H1 (cell line): ENCODE measurements around the gene RAB40C. TPM values are rescaled to one million over a fixed set of nuclear protein-coding genes. Genes with fewer than 3 reads are reported as not detected.

Experiments used
- CTCF ChIA-PET: fragments of 300-600 bp; sonication (Branson Sonifier 250); formaldehyde crosslinking; loops from one replicate; lab custom pipeline; 2021; ENCODE audit not compliant: partially characterized antibody; lab: Charles Lee
- POLR2A ChIA-PET: fragments of 300-600 bp; sonication (Branson Sonifier 250); formaldehyde crosslinking; loops from one replicate; lab custom pipeline; 2021; ENCODE audit warnings: inconsistent platforms; ENCODE audit not compliant: partially characterized antibody; lab: Charles Lee
- DNase-seq, 2 experiments: peaks; one replicate each; pipeline versions ENCODE4 v3.0.0 to v3.0.0-alpha.2; 2010 to 2022; ENCODE audit warnings: low spot score in 2 of 2, low read depth in 1 of 2, mixed read lengths in 1 of 2
- FAIRE-seq: peaks from 2 replicates; lab custom pipeline; 2011; peaks lifted over from hg19 to GRCh38; lab: Jason Lieb, UNC
- H2AFZ ChIP-seq: 2 replicates; pipeline ENCODE4 v1.8.1; 2012; ENCODE audit warnings: low read length, inconsistent platforms
- H2AK5ac ChIP-seq: 2 replicates; pipeline ENCODE4 v1.6.1; 2013; ENCODE audit warnings: low read depth, low read length
- H2BK120ac ChIP-seq: replicated peaks from 2 replicates; pipeline ENCODE3; 2013; ENCODE audit warnings: low read depth, low read length, inconsistent platforms
- H2BK12ac ChIP-seq: 2 replicates; pipeline ENCODE4 v1.6.1; 2013; ENCODE audit warnings: low read depth, low read length
- H2BK15ac ChIP-seq: 2 replicates; pipeline ENCODE4 v1.6.1; 2013; ENCODE audit warnings: low read length
- H2BK20ac ChIP-seq: 2 replicates; pipeline ENCODE4 v1.6.1; 2013; ENCODE audit warnings: low read length
- H2BK5ac ChIP-seq: 2 replicates; pipeline ENCODE4 v1.6.1; 2013; ENCODE audit warnings: low read depth, low read length
- H3K14ac ChIP-seq: 2 replicates; pipeline ENCODE4 v1.6.1; 2013; ENCODE audit warnings: inconsistent platforms; ENCODE audit not compliant: insufficient read length
- H3K18ac ChIP-seq: 2 replicates; pipeline ENCODE4 v1.6.1; 2013; ENCODE audit warnings: low read length; ENCODE audit errors: extremely low read depth
- H3K23ac ChIP-seq: 2 replicates; pipeline ENCODE4 v1.6.1; 2013; ENCODE audit warnings: inconsistent platforms; ENCODE audit not compliant: insufficient read length
- H3K23me2 ChIP-seq: 2 replicates; pipeline ENCODE4 v1.6.1; 2013; ENCODE audit warnings: low read depth, low read length
- H3K27ac ChIP-seq: 2 replicates; pipeline ENCODE4 v1.6.1; 2011; ENCODE audit warnings: low read depth, low read length, inconsistent platforms
- H3K27me3 ChIP-seq, 4 experiments: replicated peaks in 1 of 4; 1 replicate in 1 of 4; 2 replicates in 3 of 4; pipeline versions ENCODE4 v1.6.1 to v1.8.1; 2011 to 2013; ENCODE audit warnings: low read length in 3 of 4, mild to moderate bottlenecking in 3 of 4, inconsistent platforms in 2 of 4, mixed read lengths in 2 of 4, moderate library complexity in 1 of 4; ENCODE audit not compliant: control insufficient read depth in 3 of 4, insufficient read depth in 3 of 4; ENCODE audit errors: extremely low read depth in 1 of 4
- H3K36me3 ChIP-seq, 4 experiments: 2 replicates each; pipeline versions ENCODE4 v1.6.1 to v1.8.1; 2011 to 2013; ENCODE audit warnings: mild to moderate bottlenecking in 4 of 4, low read length in 3 of 4, moderate library complexity in 2 of 4, control low read depth in 1 of 4, inconsistent platforms in 1 of 4; ENCODE audit not compliant: insufficient read depth in 4 of 4, control insufficient read depth in 2 of 4
- H3K4ac ChIP-seq: replicated peaks from 2 replicates; pipeline ENCODE3; 2013; ENCODE audit warnings: low read length, low read depth, mixed read lengths, inconsistent platforms; ENCODE audit not compliant: insufficient read length
- H3K4me1 ChIP-seq, 4 experiments: replicated peaks in 1 of 4; 1 replicate in 1 of 4; 2 replicates in 3 of 4; pipeline versions ENCODE4 v1.6.1 to v1.8.1; 2011 to 2013; ENCODE audit warnings: low read length in 3 of 4, inconsistent platforms in 2 of 4, mixed read lengths in 1 of 4; ENCODE audit not compliant: insufficient read depth in 4 of 4, control insufficient read depth in 3 of 4
- H3K4me2 ChIP-seq, 2 experiments: 2 replicates each; pipeline versions ENCODE4 v1.6.1 to v1.8.1; 2011 to 2013; ENCODE audit warnings: low read depth in 2 of 2, low read length in 2 of 2, control low read depth in 1 of 2, inconsistent platforms in 1 of 2, mild to moderate bottlenecking in 1 of 2; ENCODE audit not compliant: insufficient read depth in 1 of 2
- H3K4me3 ChIP-seq, 4 experiments: fragments of 200-600, 300-600 bp in 1 of 4; sonication (generic), shearing (Covaris generic), sonication (Bioruptor Twin) in 1 of 4; 2 replicates each; pipeline versions ENCODE4 v1.5.1 to v1.8.1; 2011 to 2016; ENCODE audit warnings: low read length in 4 of 4, low read depth in 3 of 4, control low read depth in 2 of 4, inconsistent platforms in 2 of 4, mild to moderate bottlenecking in 2 of 4, mixed read lengths in 1 of 4, moderate library complexity in 1 of 4; ENCODE audit not compliant: insufficient read depth in 2 of 4; ENCODE audit errors: extremely low read depth in 1 of 4
- H3K56ac ChIP-seq: replicated peaks from 2 replicates; pipeline ENCODE3; 2013; ENCODE audit warnings: low read depth, mild to moderate bottlenecking, mixed read lengths, low read length, inconsistent platforms; ENCODE audit not compliant: insufficient read length
- H3K79me1 ChIP-seq: 2 replicates; pipeline ENCODE4 v1.6.1; 2013; ENCODE audit warnings: low read depth, low read length, control low read depth
- H3K79me2 ChIP-seq, 2 experiments: 2 replicates each; pipeline versions ENCODE4 v1.6.1 to v1.8.1; 2012 to 2013; ENCODE audit warnings: low read length in 2 of 2, mild to moderate bottlenecking in 2 of 2, inconsistent platforms in 1 of 2; ENCODE audit not compliant: insufficient read depth in 2 of 2, control insufficient read depth in 1 of 2
- H3K9ac ChIP-seq, 4 experiments: replicated peaks in 1 of 4; 1 replicate in 1 of 4; 2 replicates in 3 of 4; pipeline versions ENCODE4 v1.6.1 to v1.8.1; 2011 to 2013; ENCODE audit warnings: low read depth in 3 of 4, low read length in 3 of 4, control low read depth in 2 of 4, mild to moderate bottlenecking in 2 of 4, moderate library complexity in 2 of 4, inconsistent platforms in 1 of 4; ENCODE audit errors: extremely low read depth in 1 of 4
- H3K9me3 ChIP-seq, 2 experiments: 2 replicates each; pipeline versions ENCODE4 v1.6.1 to v1.8.1; 2012 to 2013; ENCODE audit warnings: mild to moderate bottlenecking in 2 of 2, moderate library complexity in 2 of 2, control low read depth in 1 of 2, inconsistent platforms in 1 of 2, low read depth in 1 of 2, low read length in 1 of 2, mixed read lengths in 1 of 2; ENCODE audit not compliant: insufficient read depth in 2 of 2
- H4K20me1 ChIP-seq, 2 experiments: replicated peaks in 1 of 2; 2 replicates each; pipeline versions ENCODE3 to v1.8.1; 2011 to 2013; ENCODE audit warnings: inconsistent platforms in 2 of 2, low read length in 2 of 2, mild to moderate bottlenecking in 1 of 2; ENCODE audit not compliant: insufficient read depth in 2 of 2, control insufficient read depth in 1 of 2
- H4K5ac ChIP-seq: 2 replicates; pipeline ENCODE4 v1.6.1; 2013; ENCODE audit warnings: low read length, low read depth, mixed read lengths, inconsistent platforms; ENCODE audit not compliant: insufficient read length
- H4K8ac ChIP-seq: 2 replicates; pipeline ENCODE4 v1.8.0; 2013; ENCODE audit warnings: mild to moderate bottlenecking, moderate library complexity, low read length, inconsistent platforms; ENCODE audit not compliant: insufficient read depth; ENCODE audit errors: extremely low read depth
- H4K91ac ChIP-seq: replicated peaks from 2 replicates; pipeline ENCODE3; 2013; ENCODE audit warnings: low read length, mixed read lengths, inconsistent platforms; ENCODE audit not compliant: insufficient read length
- CREB1 ChIP-seq: IDR thresholded peaks from 2 replicates; pipeline ENCODE4 v1.6.1; 2012; ENCODE audit warnings: inconsistent platforms
- EZH2 ChIP-seq: fragments of 200-600 bp; sonication (generic); IDR thresholded peaks from 2 replicates; pipeline ENCODE4 v1.7.1; 2012; ENCODE audit warnings: low read depth, mild to moderate bottlenecking, moderate library complexity, low read length, inconsistent platforms; ENCODE audit not compliant: severe bottlenecking
- GABPA ChIP-seq: IDR thresholded peaks from 2 replicates; pipeline ENCODE4 v1.6.1; 2011; ENCODE audit warnings: mild to moderate bottlenecking, low read length, moderate library complexity, borderline replicate concordance; ENCODE audit not compliant: insufficient read depth
- KDM5A ChIP-seq: fragments of 200-600 bp; IDR thresholded peaks from 2 replicates; pipeline ENCODE4 v1.7.1; 2012; ENCODE audit warnings: mild to moderate bottlenecking, low read length, inconsistent platforms, mixed read lengths
- NANOG ChIP-seq: IDR thresholded peaks from 2 replicates; pipeline ENCODE4 v1.6.1; 2011; ENCODE audit warnings: low read length, low read depth, mild to moderate bottlenecking, inconsistent platforms; ENCODE audit not compliant: insufficient read depth, poor library complexity, severe bottlenecking
- RAD21 ChIP-seq, 2 experiments: IDR thresholded peaks in 1 of 2; conservative IDR thresholded peaks in 1 of 2; 2 replicates each; pipeline ENCODE4 v1.6.1; 2011; ENCODE audit warnings: low read depth in 2 of 2, low read length in 2 of 2, improper control_type of control experiment in 1 of 2, inconsistent platforms in 1 of 2, mild to moderate bottlenecking in 1 of 2, moderate library complexity in 1 of 2
- RNF2 ChIP-seq: fragments of 200-900, 300-1000 bp; sonication (generic); IDR thresholded peaks from 2 replicates; pipeline ENCODE4 v1.7.1; 2016; ENCODE audit warnings: borderline replicate concordance, low read depth, mild to moderate bottlenecking, antibody characterized with exemption, low read length; ENCODE audit not compliant: poor library complexity, severe bottlenecking; ENCODE audit errors: missing control alignments
- SAP30 ChIP-seq: fragments of 300-600 bp; sonication (generic); IDR thresholded peaks from 2 replicates; pipeline ENCODE4 v1.7.1; 2012; ENCODE audit warnings: low read length, moderate library complexity, mild to moderate bottlenecking, inconsistent platforms; ENCODE audit not compliant: insufficient read depth, insufficient replicate concordance
- WGBS, 2 experiments: shearing (Covaris generic) in 1 of 2; methylation state at CpG; one replicate each; pipeline versions ENCODE4 v1.1.6 to v1.1.7; 2013 to 2015; ENCODE audit warnings: low lambda C conversion rate in 2 of 2, mixed read lengths in 2 of 2, inconsistent platforms in 1 of 2, low coverage in 1 of 2, missing lambda C conversion rate in 1 of 2; ENCODE audit not compliant: insufficient replicate concordance in 2 of 2, insufficient coverage in 1 of 2, insufficient read length in 1 of 2; ENCODE audit errors: extremely low coverage in 1 of 2, missing lambda C conversion rate in 1 of 2; 5-methylcytosine and 5-hydroxymethylcytosine counted together
- polyA plus RNA-seq, 7 experiments: library from polyadenylated mRNA; depleted of rRNA in 3 of 7; stranded (reverse) in 5 of 7; unstranded in 2 of 7; fragments of >200 nt in 5 of 7; fragments of 200-250 nt in 2 of 7; gene quantifications; 1 replicate in 5 of 7; 2 replicates in 1 of 7; 4 replicates in 1 of 7; pipeline versions ENCODE4 v1.2.1 to v1.2.3, GENCODE V29; 2011 to 2013; ENCODE audit warnings: missing spikeins in 2 of 7, mixed read lengths in 2 of 7
- total RNA-seq: library from RNA; stranded (reverse); fragmentation: NEBNext Ultra II Directional; extraction: Animal tissue kit (Norgen Biotek cat#: 25700); gene quantifications from 2 replicates; pipeline ENCODE4 v1.2.1, GENCODE V29; 2021
- TF ChIP-seq, protein P1 (sequence below): IDR thresholded peaks from 2 replicates; pipeline ENCODE4 v1.6.1; 2011; ENCODE audit warnings: low read depth, mild to moderate bottlenecking, low read length; ENCODE audit not compliant: insufficient read depth
- TF ChIP-seq, protein P2 (sequence below): IDR thresholded peaks from 2 replicates; pipeline ENCODE4 v1.6.1; 2012; ENCODE audit warnings: inconsistent platforms

RAB40C gene
- total and polyA plus RNA-seq, 2 of the 8 experiments (the other 6 are each of a cell fraction or from before 2014, with no cell fraction given), result 13.9 to 15.6 TPM

DNA sequence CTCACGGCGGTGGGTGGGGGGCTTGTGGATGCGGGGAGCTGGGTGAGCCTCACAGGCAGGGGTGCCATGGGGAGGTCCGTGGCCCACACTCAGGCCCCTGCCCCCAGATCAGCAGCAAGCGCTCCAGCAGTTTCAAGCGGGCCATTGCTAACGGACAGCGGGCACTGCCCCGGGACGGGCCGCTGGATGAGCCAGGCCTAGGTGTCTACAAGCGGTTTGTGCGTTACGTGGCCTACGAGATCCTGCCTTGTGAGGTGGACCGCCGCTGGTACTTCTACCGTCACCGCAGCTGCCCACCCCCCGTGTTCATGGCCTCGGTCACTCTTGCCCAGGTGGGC lies 86.7 kb downstream of the RAB40C start:
- Histone ChIP-seq H3K23me2 (peaks cover 15% of the 10 kb centered on the region), H3K4me1 (peaks cover 0 to 37% (median 28%) of the 10 kb centered on the region in 4 experiments; a peak in 6 of 7 replicates), H2BK12ac (peak overlapping the region; percentile 96; the same call in 1 of the 2 replicates), H3K4ac (peak overlapping the region; percentile 69), H3K9ac (no peak overlapping the region), H3K79me2 (peaks cover 0 to 7% of the 10 kb centered on the region in 2 experiments; a peak in 1 of 4 replicates), H3K9me3 (no peaks in the 10 kb centered on the region), H2BK15ac (peak overlapping the region; percentile 92; the same call in 1 of the 2 replicates), H3K4me3 (no peak overlapping the region), H3K23ac (no peak overlapping the region), H3K4me2 (peak overlapping the region in 1 of 2 experiments; percentile 79; a peak in 1 of 4 replicates), H2BK120ac (no peak overlapping the region), H2AFZ (no peak overlapping the region), H3K36me3 (peaks cover 9 to 22% (median 16%) of the 10 kb centered on the region in 4 experiments; a peak in 7 of 8 replicates), H3K14ac (no peak overlapping the region), H3K79me1 (peaks cover 5% of the 10 kb centered on the region; the same call in 1 of the 2 replicates), H4K91ac (peak overlapping the region; percentile 52), H2AK5ac (peak overlapping the region; percentile 75; the same call in 1 of the 2 replicates), H3K27ac (no peak overlapping the region), H4K5ac (no peak overlapping the region), H3K18ac (no peak overlapping the region), H4K8ac (no peak overlapping the region), H4K20me1 (peaks cover 2 to 25% of the 10 kb centered on the region in 2 experiments), H2BK20ac (no peak overlapping the region), H3K27me3 (peaks cover 0 to 2% (median 0%) of the 10 kb centered on the region in 4 experiments; a peak in 2 of 7 replicates), H3K56ac (no peak overlapping the region), H2BK5ac (peak overlapping the region; percentile 26; the same call in 1 of the 2 replicates)
- DNase-seq, result no peak
- WGBS, 2 experiments, result 96% methylated on average over 20 of the region's 21 CpGs; no CpG with 5 or more reads in 1 of the 2 experiments
- ChIA-PET CTCF (interaction anchor here (1.1 to 12.0 kb wide), 8 partner anchors 9 to 94 kb away, joined by 3 to 75 read pairs (median 6); partner anchors contain the start of genes RHOT2 and WDR24), POLR2A (interaction anchor here (1.6 to 13.3 kb wide), 8 partner anchors 8 to 127 kb away, joined by 3 to 214 read pairs (median 12); partner anchors contain the start of genes ANTKMT, JMJD8, RHOT2 and WDR24)
- FAIRE-seq, result no peak
- TF ChIP-seq, protein P1, sequence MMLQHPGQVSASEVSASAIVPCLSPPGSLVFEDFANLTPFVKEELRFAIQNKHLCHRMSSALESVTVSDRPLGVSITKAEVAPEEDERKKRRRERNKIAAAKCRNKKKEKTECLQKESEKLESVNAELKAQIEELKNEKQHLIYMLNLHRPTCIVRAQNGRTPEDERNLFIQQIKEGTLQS, result no peak
- no peak for TF ChIP-seq CREB1
- TF ChIP-seq NANOG, result no peak
- TF ChIP-seq SAP30, result no peak
- TF ChIP-seq EZH2, result no peak
- no peak for TF ChIP-seq RAD21 (IDR thresholded peaks at IDR 0.05 in 1 of 2, conservative IDR thresholded peaks at IDR 0.05 in 1 of 2; ENCODE audit: low read depth in 2 of 2, low read length in 2 of 2)
- no peak for TF ChIP-seq GABPA
- no peak for TF ChIP-seq KDM5A
- TF ChIP-seq RNF2, result no peak
- TF ChIP-seq, protein P2, sequence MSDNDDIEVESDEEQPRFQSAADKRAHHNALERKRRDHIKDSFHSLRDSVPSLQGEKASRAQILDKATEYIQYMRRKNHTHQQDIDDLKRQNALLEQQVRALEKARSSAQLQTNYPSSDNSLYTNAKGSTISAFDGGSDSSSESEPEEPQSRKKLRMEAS, result no peak
